ENCODE measurements around the gene NOC3L.
"Not testable (repeated sequence)": the region's sequence is repeated elsewhere in the genome, so short reads cannot be mapped to it uniquely, and the experiment has no call there.

NOC3L gene, protein sequence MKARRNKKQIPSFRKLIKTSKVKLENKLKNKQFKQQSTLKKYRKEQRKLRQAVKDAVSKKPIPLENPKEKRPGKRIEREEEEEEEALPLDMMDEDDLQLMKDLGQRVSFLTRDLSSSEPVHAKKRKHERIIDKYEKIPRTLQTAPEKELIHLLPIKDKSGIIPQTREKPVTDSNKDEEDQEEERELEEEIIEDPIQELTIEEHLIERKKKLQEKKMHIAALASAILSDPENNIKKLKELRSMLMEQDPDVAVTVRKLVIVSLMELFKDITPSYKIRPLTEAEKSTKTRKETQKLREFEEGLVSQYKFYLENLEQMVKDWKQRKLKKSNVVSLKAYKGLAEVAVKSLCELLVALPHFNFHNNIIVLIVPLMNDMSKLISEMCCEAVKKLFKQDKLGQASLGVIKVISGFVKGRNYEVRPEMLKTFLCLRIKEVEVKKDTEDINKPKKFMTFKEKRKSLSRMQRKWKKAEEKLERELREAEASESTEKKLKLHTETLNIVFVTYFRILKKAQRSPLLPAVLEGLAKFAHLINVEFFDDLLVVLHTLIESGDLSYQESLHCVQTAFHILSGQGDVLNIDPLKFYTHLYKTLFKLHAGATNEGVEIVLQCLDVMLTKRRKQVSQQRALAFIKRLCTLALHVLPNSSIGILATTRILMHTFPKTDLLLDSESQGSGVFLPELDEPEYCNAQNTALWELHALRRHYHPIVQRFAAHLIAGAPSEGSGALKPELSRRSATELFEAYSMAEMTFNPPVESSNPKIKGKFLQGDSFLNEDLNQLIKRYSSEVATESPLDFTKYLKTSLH

DNA sequence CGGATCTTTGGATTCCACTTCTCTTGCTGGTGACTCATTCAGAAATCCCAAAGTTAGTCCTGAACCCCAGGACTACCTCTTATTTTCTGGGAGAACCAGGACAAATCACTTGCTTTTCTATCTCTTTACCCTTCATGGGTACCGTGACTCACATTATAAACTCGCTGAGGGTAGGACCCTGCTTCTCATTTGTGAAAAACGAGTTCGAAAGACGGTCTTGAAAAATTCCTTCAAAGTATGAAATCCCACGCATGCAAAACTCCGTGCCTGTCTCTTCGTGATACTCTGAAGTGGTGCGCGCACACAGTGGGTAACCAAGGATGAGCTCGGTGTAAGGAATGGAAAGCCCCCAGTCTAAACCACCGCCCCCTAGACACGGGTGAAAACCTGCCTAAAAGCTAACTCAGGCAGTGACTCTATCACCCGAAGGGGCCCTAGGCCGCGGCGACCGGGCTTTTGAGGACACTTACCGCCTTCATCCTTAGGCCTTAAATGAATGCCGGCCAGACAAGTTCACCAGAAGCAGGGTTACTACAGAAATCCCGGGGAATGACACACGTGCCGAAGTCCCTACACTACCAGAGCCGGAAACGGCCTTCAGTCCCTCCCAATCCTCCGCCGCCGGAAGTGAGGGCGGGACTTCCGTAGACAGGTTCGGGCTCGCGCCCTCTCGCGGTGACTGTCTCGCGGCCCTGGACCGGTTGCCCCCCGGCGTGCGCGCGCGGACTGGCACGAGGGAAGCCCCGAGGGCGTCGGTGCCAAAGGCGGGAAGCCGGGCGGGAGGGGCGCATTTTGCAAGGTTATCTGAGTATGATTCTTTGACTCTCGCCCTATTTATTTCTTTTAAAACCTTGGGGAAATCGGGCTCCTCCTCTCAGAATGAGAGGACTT lies at the start of gene NOC3L:
NOC3L (minus strand) TSS at position 580 of the 891 bp plus-strand sequence; CDS start at position 479, 101 bp downstream.
- DNase-seq (ENCODE audit: low read depth) = peak; percentile 96

DNA sequence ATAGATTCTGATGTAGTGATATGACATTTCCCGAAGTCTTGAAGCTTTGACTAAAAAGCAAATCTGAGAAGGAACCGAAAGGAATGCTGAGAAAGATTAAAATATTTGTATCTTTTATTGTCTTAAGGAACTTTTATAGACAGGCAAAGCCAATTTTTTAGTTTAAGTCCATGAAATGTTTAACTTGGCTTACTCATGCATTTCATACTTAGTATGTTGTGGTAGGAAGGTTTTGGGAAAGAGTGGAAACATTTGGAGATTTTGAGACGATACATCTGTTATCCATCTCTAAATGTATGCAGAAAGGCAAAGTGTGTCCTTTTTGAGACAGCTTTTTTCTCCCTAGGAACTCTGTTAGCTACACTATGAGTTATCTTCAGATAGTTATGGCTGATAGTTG lies 49.7 kb upstream of the NOC3L start:
- DNase-seq (ENCODE audit: low read depth) = no peak

DNA sequence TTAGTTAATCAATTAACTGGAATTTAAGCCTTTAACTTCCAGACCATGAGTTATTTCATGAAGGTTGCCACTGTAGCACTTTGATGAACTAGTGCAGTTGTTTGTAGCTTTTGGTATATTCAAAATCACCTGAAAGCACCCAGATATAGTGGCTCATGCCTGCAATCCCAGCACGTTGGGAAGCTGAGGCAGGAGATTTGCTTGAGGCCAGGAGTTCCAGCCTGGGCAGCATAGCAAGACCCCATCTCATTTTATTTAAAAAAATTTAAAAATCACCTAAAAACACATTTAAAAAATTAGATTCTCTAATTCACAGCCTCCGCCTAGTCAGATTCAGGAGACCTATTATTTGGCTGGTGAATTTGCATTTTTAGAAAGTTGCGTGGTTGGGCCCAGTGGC lies 48.6 kb upstream of the NOC3L start:
- DNase-seq (ENCODE audit: low read depth) = no peak

DNA sequence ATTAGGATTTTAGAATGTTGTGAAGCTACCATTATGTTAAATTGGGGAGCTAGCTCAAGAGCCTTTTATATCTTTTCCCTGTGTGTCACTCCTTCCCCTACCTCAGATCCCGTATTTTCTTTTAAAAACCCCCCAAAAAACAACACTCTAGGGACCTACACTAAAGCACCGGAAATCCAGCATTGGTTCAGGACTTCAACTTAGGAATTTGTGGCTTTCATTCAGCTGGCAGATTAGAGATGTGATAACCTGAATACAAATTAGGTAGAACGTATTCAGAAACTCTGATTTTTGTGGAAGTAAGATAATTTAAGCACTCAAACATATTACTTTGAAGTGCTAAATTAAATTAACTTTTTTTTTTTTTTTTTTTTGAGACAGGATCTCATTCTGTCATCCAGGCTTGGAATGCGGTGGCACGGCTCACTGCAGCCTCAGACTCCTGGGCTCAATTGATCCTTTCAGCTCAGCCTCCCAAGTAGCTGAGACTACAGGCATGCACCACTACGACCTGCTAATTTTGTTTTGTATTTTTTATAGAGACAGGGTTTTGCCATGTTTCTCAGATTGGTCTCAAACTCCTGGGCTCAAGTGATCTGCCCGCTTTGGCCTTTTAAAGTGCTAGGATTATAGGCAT lies 46.4 kb upstream of the NOC3L start:
- no peak for DNase-seq (ENCODE audit: low read depth)

DNA sequence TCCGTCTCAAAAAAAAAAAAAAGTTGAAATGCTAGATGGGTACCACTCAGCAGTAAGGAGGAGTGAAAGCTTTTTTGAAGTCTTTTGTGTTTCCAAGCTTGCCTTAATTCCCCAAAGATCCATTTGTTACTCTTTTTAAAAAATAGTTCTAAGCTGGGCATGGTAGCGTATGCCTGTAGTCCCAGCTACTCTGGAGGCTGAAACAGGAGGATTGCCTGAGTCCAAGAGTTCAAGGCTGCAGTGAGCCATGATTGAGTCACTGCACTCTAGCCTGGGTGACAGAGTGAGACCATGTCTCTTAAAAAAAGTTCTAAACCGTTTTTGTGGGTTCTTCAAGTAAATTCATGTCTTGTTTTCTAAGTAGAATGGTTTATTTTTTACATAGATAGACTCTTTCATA lies 44.9 kb upstream of the NOC3L start:
- DNase-seq (ENCODE audit: low read depth) = no peak

DNA sequence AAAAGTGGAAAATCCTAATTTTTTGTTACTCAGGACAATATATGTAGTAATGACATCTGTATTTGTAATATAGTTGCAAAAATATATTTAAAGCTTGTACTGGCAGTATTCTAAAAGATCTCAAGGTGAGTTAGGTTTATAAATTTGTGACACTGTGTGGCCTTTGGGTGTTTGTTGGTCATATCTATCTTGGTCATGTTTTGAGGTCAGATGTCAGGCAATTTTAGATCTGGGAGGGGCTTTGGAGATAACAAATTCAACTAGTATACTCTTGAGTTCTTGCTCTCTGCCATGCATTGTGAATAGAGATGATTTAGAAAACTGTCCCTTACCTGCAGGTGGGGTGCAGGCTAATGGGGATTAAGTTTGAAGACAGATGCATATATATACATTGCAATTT lies 42.7 kb upstream of the NOC3L start:
- no peak for DNase-seq (ENCODE audit: low read depth)

DNA sequence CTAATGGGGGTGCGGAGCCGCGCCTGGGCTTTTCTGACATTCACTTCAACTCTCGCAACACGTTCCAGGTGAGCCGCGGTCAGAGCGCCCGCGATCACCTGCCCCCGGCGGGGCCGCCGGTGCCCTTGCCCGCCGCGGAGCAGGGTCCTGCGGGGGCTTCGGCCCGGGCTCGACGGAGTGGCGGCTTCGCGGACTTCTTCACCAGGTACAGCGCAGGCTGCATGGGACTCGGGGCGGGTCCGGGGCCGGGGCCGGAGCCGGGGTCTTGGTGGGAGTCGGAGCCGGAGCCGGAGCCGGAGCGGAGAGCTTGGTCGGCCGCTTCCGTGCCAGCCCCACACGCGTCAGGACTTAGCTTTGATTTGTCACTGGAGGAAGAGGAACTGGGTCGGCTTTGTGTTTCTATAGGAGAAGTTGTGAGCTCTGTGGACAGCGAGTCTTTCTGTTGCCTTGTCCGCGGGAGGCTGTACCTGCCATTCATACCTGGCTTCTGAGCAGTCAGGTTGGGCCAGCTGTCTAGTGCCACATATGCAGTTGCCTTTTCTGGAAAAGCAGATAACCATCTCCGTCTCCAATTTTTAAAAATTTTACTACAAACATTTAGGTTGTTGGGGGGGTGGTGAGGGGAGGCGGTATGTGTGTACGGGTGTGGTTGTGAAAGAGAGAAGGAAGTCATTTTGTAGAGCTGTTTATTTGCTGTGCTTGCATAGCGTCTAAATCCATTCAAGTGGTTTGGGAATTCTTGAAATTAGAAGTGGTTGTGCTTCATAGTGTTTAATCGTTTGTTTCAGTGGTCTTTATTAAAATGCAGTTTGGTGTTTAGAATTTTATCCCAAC lies 40.9 kb upstream of the NOC3L start:
- DNase-seq (ENCODE audit: low read depth) = peak; percentile 80

DNA sequence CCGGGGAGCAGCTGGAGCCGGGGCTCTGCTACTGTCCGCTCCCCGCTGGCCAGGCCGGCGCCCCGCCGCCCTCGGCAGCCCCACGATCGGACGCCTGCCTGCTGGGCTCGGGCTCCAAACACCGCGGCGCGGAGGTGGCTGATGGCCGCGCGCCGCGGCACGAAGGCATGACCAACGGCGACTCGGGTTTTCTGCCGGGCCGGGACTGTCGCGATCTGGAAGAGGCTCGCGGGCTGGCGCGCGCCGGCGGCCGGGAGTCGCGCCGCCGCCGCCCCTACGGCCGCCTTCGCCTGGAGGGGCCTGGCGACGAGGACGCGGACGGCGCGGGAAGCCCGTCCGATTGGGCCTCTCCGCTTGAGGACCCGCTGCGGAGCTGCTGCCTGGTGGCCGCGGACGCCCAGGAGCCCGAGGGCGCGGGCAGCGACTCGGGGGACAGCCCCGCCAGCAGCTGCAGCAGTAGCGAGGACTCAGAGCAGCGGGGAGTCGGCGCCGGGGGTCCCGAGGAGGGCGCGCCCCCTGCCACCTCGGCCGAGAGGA lies 40.2 kb upstream of the NOC3L start:
- peak; percentile 20 for DNase-seq (ENCODE audit: low read depth)

DNA sequence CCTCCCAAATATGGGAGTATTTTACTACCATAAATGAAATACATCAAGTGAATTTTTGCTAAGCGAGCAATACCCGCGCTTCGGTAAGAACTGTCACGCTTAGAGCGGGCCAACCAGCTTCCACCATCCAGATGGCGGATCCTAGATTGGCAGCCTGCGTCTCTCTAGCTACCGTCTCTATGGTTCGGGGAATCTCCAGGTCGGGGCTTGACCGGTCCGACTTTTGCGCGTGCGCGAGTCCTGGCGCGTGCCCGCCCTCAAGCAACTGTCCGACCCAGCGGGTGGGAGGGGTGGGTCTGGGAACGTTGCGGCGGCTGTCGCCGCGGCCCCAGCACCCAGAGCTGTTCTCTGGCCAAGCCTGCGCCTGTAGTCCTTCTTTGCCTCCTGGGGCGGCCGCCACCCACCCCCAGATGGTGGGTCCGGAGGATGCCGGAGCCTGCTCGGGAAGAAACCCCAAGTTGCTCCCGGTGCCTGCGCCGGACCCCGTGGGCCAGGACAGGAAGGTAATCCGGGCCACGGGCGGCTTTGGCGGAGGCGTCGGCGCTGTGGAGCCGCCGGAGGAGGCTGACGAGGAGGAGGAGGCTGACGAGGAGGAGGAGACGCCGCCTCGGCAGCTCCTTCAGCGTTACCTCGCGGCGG lies 39.6 kb upstream of the NOC3L start, which contains the start of gene TBC1D12:
TBC1D12 (plus strand) TSS at position 338 of the 639 bp plus-strand sequence; CDS start at position 411, 73 bp downstream.
- DNase-seq (ENCODE audit: low read depth) = peak; percentile 98

DNA sequence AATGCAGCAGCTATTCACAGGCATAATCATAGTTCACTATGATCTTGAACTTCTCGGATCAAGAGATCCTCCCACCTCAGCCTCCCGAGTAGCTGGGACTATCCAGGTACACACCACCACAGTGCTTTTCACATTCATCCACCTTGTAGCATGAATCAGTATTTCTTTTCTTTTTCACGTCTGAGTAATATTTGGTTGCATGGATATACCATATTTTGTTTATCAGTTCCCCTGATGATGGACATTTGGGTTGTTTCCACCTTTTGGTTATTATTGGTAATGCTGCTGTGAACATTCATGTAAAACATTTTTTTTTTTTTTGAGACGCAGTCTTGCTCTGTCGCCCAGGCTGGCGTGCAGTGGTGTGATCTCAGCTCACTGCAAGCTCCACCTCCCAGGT lies 36.0 kb upstream of the NOC3L start:
- DNase-seq (ENCODE audit: low read depth) = no peak

DNA sequence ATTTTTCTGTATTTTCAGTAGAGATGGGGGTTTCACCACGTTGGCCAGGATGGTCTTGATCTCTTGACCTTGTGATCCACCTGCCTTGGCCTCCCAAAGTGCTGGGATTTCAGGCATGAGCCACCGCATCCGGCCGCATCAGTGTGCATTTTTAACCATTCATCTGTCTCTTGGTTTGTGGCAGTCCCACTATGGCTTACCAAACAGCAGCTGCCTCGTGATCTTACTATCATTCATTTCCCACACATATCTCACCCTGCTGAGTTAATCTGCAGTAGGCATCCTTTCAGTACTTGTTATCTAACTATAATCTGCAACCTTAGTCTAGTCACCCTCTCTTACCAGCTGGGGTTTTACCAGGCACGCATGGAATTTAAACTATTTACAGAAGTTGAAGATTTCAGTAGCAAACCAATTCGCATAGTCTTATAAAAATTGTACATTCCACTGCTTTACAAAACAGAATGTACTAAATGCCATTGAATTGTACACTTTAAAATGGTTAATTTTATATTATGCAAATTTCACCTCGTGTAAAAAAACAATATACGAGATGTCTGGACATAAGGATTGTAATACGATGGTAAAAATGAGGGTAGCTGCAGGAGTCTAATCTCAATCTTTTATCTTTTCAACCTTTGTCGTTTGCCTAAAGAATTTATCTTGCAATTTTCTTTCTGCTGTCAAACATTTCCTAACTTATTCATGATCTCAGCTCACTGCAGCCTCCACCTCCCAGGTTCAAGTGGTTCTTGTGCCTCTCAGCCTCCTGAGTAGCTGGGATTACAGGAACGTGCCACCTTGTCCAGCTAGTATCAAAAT lies 35.0 kb upstream of the NOC3L start:
- peak; percentile 69 for DNase-seq (ENCODE audit: low read depth)

DNA sequence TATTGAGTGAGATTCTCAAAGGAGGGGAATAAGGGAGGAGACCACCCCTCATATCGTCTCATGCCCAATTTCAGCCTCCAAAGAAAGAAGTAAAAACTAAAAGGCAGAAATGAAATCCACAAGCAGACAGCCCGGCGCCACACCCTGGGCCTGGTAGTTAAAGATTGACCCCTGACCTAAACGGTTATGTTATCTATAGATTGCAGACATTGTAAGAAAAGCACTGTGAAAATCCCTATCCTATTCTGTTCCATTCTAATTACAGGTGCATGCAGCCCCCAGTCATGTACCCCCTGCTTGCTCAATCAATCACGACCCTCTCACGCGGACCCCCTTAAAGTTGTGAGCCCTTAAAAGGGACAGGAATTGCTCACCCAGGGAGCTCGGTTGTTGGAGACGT lies 29.4 kb upstream of the NOC3L start:
- not testable (repeated sequence) for DNase-seq (ENCODE audit: low read depth)

DNA sequence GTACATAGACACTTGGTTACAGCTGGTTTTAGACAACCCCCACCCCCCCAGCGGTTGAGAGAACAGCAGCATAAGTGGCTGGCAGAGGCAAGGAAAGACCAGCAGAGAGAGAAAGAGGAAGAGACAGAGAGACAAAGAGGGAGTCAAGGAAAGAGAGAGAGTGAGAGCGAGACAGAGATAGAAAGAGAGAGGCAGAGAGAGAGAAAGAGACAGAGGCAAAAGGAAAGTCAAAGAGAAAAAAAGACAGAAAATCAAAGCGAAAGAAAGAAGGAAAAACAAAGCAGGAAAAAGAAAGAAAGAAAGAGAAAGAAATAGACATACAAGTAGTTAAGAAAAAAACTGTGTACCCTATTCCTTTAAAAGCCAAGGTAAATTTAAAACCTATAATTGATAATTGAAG lies 23.0 kb upstream of the NOC3L start:
- not testable (repeated sequence) for DNase-seq (ENCODE audit: low read depth)

DNA sequence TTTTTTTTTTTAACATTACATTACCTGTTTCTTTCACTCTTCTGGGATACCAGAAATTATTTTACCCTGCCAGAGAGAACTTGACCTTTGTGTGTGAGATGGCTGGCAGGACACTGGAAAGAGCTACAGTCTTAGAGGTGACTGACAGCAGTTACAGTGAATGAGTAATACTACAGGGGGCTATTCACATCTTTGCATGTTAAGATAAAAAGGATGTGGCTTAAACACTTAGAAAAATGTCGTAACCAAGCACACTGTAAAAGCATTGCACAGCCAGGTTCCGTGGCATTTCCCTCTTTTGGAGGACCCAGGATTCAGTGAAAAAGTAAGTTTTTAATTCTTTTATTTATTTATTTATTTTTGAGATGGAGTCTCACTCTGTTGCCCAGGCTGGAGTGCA lies 20.8 kb upstream of the NOC3L start:
- peak; percentile 12 for DNase-seq (ENCODE audit: low read depth)

DNA sequence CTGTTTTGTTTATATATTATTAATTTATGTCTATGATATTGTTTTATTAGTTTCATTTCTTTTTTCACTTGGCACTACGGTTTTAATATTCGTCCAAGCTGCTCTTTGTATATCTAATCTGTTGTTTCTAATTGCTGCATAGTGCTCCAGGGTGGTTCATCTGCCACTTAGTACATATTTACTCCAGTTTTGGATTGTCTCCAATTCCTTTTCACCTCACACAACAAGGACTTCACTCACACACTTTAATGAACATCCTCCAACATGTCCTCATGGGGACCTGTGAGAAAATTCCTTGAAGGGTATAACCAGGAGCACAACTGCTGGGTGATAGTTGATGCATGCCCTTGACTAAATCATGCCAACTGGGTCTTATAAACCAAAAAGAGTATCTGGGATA lies 14.1 kb upstream of the NOC3L start:
- no peak for DNase-seq (ENCODE audit: low read depth)

DNA sequence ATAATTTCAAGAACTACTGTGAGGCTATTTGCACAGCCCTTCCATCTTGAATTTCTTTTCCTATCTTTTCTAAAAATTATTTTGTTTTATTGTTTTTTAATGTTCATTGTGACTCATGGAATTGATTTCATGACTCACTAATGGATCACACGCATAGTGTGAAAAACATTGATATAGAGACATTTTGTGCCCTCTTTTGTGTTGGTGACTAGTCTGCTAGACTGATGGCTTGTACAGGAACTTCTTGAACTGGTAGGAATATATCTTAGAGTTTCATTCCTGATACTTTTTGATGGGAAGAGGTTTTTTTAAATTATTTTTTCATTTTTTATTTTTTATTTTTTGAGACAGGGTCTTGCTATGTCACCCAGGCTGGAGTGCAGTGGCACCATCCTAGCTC lies 12.6 kb upstream of the NOC3L start:
- DNase-seq (ENCODE audit: low read depth) = no peak

DNA sequence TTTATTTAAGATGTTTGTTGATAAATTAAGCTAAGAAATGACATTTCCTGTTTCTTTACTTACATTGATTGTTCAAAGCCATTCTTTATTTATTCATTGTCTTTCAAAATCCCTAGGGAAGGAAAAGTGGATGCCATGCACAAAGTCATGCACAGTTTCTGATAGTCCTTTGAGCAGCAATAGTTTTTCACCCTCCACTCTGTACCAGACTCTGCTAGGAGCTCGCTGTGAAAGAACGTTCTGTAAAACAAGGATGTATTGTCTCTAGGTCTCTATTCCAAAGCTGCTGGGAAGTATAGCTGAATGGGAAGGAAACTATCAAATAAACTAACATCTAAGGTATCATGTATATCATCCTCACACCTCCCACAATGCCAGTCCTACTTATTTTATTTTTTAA lies 7.8 kb upstream of the NOC3L start:
- no peak for DNase-seq (ENCODE audit: low read depth)

DNA sequence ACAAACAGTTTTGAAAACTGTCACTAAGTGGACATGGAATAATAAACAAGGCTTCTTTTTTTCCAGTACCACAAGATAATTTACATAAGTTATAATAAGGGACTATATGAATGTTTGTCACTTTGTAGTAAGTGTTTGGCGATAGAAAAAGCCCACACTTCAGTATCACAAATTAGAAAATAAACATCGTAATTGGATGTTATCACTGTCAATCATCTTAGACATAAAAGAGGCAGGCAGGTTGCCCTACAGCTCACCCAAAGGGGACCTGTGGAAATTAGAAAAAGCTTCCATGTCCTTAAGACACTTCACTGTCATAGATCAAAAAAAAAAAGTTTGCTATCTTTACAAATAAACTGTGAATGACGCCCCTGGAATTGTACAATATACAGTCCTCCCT lies 3.6 kb upstream of the NOC3L start:
- no peak for DNase-seq (ENCODE audit: low read depth)

DNA sequence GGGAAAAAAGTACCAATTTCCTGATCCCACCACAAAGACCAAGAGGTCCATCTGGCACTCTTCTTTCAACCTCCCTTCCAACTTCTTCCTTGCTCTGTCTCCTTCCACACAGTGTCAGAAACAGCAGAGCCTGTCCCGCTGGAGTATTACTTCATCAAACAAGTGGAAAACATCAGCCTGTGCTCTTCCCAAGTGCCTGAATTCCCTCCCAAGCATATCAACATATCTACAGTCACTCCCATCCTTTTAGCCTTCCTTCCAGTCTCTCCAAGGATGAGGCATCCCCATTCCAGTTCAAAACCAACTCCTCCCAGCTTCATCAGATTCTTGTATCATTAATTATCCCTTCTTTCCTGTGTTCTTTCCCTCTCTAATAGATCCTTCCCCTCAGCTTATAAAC lies 1.7 kb upstream of the NOC3L start:
- DNase-seq (ENCODE audit: low read depth) = no peak

All from iris pigment epithelial cell (primary cell).